Jurkat, Clone E6-1 (cell line): ENCODE data around the gene ACAP2.
"Not testable (repeated sequence)": the region's sequence is repeated elsewhere in the genome, so short reads cannot be mapped to it uniquely, and the experiment has no call there.

Experiments
- DNase-seq: peaks from one replicate; pipeline ENCODE4 v3.0.0-alpha.2; 2011; ENCODE audit warnings: low read depth, low spot score
- H3K4me3 ChIP-seq: 2 replicates; pipeline ENCODE4 v1.5.1; 2011; ENCODE audit warnings: mild to moderate bottlenecking, low read length, control low read depth, moderate library complexity

ACAP2 gene

DNA sequence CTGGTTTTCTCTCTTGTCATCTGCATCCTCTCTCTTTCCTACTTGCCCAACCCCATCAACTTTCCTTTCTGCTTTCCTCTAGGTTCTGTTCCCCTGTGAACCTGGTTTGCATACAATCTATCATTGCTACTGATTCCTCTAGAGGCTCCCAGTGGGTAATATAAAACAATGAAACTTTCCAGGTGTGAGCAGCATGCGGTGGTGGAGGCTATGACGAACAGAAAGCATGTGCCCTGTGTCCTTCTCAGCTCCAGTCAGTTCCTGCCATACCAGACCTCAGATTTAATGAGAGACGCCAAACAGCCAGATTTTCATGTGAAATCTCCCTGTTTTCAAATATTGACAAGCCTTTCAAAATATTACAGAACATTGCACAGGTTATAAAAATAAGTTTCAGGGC lies 3.5 kb upstream of the ACAP2 start:
- H3K4me3 ChIP-seq: no peak overlapping the region
- no peak for DNase-seq

DNA sequence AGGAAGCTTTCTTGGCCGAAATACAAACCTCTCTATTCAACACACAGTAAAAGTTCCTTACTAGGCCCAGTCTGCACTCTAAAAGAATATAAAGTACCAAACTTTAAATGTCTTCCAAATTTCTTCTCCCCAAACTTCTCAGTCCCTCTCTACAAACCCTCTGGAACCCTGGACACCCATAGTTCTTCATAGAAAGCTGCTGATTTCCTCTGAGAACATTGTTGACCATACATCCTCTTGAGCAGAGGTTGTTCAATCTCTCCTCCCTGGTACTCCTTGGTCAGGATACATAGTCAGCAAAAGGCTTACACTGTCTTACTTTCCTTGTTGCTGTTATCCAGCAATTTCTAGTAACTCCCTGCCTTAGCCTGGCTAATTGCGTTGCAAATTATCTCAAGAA lies 3.1 kb upstream of the ACAP2 start:
- no peak overlapping the region for H3K4me3 ChIP-seq
- DNase-seq: no peak

DNA sequence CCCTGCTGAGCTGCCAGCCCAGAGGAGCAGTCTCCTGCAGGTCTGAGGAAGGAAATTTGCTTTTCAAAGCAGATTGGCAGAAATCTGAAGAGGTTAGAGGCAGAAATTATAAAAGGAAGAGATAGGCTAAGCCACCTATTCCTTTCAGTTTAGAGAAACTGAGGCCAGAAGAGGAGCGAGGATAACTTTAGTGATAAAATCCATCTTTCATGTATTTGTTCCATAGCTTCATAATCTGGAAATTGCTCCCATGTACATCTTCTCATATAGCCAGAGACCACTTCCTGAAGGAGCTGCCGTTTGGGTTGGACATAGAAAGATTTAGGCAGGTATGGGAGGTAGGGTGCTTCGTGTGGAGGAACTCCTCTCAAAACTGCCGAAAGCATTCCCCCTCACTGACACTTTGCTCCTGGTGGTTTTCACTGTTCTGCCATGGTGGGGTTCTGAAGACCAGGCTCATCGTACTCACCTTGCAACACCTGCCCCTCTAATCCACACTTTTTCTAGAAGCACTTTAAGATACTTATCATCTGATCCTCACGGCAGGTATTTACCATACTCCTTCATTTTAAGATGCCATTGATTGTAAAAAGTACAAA lies 670 bp upstream of the ACAP2 start:
- H3K4me3 ChIP-seq: peak overlapping the region; percentile 43
- no peak for DNase-seq

DNA sequence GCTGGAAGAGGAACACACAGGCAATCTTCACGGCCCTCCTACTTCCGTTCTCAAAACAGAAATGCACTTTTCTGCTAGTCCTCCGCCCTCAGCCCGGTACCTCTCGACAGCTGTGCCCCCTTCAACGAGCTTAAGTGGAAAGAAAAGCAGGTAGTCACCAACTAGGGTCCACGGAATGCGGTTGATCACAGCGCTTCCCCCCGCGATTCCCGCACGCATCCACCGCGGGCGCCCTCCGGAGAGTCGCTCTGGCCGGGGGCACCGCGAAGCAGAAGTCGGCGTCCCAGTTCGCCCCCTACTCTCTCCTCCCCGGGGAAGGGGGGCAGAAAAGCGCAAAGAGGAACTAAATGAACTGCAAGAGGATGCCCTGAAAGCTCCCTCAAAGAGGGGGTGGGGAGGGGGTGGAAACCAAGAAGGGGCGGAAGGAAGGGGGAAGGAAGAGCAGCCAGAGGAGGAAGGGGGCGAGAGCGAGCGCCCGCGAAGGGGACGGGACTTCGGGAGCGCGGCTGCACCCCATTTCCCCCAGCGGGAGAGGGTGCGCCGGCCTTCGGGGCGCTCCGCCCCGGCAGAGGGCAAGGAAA lies 738 bp downstream of the ACAP2 start:
- peak overlapping the region; percentile 83 for H3K4me3 ChIP-seq
- DNase-seq: peak; percentile 55

DNA sequence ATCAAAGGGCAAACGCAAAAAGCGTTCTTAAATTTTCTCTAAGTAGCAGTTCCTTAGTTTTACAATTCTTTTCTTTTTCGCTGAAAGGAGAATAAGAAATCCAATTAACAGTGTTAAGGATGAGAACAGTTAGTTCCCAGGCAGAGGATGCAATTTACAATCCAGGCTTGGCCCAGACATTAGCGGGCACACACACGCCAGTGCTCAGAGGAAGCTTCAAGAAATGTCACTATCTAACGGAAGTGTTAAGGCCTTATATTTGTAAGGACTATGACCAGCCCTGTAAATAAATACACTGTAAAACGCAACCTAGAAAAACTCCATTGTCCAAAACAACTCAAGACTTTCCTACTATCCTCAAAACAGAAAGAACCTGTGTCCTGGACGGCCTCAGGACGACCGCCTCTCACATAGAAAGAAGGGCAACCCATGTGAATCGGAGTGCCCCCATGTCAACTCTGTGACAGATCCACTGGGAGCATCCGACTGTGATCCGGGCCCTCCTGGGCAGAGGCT lies 1.3 kb downstream of the ACAP2 start:
- peak overlapping the region; percentile 83 for H3K4me3 ChIP-seq
- DNase-seq: no peak

DNA sequence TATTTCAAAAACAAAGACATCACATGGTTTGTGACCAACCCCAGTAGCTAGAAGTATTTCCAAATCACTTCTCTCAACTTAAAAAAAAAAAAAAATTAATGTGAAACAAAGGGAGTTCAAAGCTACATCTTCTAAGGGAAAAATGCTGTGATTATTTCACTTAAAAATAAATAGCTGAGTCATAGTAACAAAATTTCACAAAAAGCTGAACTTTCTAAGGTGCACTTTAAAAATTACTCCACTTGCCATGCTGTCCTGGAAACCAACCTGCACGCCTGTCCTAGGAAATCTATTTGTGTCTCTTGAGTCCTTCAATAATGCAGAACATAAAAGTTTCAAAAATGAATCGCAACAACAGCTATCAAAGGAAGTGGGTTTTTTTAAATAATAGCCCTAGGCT lies 1.8 kb downstream of the ACAP2 start:
- no peak for DNase-seq

DNA sequence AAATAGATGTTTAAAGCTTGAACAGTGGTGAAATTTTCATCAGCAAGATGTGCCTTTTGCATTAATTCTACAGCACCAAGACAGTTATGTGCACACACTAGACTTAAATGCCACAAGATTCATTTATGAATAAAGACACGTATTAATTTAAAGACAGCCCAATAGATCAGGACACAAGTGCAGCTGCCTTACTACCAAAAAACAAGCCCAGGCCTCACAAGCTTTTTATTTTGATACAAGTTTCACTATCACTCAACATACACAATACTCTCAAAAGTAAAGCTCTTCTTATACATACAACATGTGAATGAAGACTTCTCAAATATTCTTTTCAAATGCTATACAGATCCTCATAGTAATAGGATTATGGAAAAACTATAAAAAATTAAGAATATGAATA lies 2.4 kb downstream of the ACAP2 start:
- no peak overlapping the region for H3K4me3 ChIP-seq
- DNase-seq: no peak

More for the DNA sequence above, 1.8 kb downstream of the ACAP2 start:
- peak overlapping the region; percentile 83 for H3K4me3 ChIP-seq

DNA sequence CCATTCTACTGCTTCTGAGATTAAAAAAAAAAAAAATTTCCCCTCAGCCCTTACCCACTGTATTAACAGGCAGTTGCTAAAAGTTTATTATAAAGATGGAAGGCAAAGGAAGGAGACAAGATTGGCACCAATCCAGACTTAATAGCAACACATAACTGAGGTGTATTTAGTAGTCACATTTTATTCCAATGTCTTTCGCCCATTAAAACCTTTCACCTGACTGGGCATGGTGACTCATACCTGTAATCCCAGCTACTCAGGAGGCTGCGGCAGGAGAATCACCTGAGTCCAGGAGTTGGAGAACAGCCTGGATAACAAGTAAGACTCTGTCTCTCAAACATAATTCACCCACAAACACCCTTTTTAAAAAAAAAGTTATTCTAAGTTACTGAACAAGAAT lies 4.4 kb downstream of the ACAP2 start:
- no peak for DNase-seq
- no peak overlapping the region for H3K4me3 ChIP-seq

DNA sequence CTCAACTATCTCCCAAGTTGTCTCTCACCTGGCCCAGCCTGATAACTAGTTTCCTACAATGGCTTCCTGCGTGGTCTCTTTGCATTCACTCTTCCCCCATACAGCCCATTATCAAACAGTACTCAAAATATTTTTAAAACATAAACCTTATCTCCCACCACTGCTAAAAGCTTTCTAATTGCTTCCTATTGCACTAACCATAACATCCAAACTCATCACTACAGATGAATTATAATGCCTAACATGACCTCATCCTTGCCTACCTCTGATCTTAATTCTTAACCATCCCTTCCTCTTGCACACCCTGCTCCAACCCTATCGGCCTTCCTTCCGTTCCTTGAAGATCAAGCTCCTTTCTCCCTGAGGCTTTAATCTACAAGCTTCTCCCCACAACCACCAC lies 17.0 kb downstream of the ACAP2 start:
- DNase-seq: peak; percentile 51
- H3K4me3 ChIP-seq: no peak overlapping the region

DNA sequence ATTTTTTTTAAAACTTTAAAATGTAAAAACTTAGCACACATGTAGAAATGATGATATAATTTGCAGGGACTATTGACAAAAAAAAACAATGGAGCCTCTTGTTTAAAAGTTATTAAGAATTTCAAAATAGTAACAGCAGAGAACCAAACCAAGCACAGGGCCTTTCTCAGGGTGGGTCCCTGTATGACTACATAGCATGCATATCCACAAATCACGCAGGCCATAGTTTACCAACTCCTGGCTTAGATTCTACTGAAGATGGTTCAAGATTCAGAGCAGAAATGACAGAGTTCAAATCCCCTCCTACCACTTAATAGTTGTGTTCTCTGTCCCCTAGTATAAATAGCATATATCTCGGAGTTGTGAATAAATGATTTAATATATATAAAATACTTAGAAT lies 19.0 kb downstream of the ACAP2 start:
- no peak for DNase-seq
- H3K4me3 ChIP-seq: no peak overlapping the region

DNA sequence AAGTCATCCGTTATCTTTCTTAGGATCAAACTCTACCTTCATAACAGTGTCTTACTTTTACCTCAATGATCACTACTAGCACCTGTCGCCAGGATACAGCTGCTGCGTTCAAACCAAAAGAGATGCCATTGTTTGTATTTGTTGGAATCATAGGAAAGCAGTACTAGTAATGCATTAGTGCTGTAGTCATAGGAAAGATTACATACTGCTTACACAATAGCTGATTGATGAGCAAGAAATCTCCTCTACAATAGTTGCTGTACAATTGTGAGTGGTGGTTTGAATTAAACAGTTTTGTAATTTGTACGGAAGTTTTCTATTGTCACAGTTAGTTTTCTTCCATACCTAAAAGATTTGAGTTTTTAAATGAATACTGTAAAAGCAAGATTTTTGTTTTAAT lies 21.4 kb downstream of the ACAP2 start:
- no peak for DNase-seq
- no peak overlapping the region for H3K4me3 ChIP-seq

DNA sequence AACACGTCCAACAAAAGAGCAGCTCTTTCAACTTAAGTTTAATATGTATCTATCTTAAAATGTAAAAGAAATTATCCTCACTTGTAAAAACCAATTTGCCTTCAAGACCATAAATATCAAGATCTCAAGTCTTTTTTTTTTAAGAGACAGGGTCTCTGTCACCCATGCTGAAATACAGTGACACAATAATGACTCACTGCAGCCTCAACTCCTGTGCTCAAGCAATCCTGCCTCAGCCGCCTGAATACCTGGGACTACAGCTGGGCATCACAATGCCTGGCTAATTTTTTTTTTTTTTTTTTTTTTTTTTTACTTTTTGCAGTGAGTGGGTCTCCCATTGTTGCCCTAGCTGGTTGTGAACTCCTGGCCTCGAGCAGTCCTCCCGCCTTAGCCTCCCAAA lies 26.0 kb downstream of the ACAP2 start:
- no peak for DNase-seq
- H3K4me3 ChIP-seq: no peak overlapping the region

DNA sequence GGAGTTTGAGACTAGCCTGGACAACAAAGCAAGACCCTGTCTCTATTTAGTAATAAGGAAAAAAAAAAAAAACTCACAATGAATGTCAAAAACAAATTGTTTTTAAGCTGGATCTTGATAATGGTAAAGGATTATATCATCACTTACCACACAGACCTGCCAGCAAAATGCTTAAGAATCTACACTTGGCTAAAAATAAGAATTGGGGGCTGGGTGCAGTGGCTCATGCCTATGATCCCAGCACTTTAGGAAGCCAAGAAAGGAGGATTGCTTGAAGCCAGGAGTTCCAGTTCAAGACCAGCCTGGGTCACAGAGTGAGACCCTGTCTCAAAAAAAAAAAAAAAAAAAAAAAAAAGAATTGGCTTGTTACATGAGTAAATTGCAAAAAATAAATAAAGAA lies 31.0 kb downstream of the ACAP2 start:
- H3K4me3 ChIP-seq: no peak overlapping the region
- no peak for DNase-seq

DNA sequence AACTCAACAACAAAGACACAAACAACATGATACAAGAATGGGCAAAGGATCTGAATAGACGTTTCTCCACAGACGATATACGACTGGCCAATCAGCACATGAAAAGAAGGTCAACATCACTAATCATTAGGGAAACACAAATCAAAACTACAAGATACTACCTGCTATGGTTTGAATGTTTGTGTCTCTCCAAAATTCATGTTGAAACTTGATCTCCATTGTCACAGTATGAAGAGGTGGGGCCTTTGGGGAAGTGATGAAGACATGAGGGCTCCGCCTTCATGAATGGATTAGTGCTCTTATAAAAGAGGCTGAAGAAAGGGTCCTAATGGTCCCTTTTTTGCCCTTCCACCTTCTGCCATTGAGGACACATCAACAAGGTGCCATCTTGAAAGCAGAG lies 32.3 kb downstream of the ACAP2 start:
- DNase-seq: no peak
- H3K4me3 ChIP-seq: no peak overlapping the region

DNA sequence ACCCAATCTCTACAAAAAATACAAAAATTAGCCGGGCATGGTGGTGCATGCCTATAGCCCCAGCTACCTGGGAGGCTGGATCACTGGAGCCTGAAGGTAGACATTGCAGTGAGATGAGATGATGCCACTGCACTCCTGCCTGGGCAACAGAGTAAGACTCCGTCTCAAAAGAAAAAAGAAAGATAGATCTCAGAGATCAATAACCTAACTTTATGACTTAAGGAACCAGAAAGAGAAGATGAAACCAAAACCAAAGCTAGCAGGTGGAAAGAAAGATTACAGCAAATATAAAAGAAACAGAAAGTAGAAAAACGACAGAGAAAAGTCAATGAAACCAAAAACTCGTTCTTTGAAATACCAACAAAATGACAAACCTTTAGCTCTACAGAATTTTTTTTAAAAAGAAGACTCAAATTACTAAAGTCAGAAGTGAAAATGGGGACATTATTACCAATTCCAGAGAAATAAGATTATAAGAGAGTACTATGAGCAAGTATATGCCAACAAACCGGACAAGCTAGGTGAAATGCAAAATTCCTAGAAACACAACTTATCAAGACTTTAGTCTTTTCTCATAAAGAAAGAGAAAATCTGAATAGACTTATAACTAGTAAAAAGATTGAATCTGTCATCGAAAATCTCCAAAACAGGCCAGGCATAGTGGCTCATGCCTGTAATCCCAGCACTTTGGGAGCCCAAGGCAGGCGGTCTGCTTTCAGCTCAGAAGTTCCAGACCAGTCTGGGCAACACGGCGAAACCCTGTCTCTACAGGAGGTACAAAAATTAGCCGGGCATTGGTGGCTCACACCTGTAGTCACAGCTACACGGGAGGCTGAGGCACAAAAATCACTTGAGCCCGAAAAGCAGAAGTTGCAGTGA lies 35.0 kb downstream of the ACAP2 start:
- DNase-seq: no peak
- H3K4me3 ChIP-seq: no peak overlapping the region

DNA sequence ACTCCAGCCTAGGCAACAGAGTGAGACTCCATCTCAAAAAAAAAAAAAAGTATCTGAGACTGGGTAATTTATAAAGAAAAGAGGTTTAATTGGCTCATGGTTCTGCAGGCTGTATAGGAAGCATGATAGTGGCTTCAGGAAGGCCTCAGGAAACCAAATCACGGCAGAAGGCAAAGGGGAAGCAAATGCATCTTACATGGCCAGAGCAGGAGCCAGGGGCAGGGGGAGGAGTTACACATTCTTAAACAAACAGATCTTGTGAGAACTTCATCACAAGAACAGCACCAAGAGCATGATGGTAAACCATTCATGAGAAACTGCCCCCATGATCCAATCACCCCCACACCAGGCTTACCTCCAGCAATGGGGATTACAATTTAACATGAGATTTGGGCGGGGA lies 37.2 kb downstream of the ACAP2 start:
- no peak for DNase-seq
- no peak overlapping the region for H3K4me3 ChIP-seq

DNA sequence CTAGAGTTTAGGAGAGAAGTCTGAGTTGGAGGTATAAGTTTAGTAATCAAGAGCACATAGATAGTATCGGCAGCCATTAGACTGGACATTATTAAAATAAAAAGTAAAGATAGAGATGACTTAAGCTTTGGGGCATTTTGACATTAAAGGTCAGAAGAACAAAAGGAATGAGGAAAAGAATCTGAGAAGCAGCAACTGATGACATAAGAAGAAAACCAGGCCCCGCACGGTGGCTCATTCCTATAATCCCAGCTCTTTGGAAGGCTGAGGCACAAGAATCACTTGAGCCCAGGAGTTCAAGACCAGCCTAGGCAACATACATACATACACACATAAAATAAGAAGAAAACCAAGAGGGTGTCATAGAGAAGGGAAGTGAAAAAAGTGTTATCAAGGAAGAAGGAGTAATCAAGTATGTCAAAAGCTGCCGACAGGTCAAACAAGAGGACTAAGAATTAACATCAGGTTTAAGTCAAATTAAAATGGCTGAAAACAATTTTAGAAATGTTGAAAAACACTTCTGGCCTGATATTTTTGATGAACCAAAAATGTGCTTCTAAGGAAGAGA lies 38.9 kb downstream of the ACAP2 start:
- no peak for DNase-seq
- H3K4me3 ChIP-seq: no peak overlapping the region

DNA sequence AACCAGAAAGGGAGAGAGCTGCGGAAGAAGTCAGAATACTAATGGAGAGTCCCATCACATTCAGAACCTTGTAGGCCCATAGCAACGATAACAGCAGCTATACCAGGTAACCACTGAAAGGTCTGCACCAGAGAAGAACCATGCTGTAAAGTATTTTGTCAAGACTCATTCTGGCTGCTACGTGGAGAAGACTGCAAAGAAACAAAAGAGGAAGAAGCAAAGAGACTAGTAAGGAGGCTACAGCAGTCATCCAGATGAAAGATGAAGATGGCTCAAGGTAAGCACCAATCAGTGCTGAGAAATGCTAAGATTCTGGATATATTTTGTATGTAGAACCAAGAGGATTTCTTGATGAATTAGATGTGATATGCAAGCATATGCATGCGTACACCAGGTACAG lies 39.6 kb downstream of the ACAP2 start:
- H3K4me3 ChIP-seq: no peak overlapping the region
- no peak for DNase-seq

DNA sequence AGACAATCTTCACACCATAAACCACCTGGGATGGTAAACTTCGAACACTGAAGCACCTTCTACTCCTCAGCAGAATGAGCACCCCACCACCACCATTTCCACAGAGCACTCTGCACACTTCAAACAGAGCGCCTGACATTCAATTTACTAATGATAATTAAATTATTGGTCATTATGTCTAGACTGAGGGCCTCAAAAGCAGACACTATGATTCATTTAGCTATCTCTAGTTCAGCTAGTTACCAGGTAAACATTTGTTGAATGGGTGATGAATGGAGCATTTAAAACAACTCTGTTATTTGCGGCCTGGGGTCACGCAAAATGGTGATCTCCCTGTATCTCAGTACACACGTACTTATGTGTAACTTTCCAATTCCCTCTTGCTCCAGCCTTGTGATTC lies 40.9 kb downstream of the ACAP2 start:
- DNase-seq: no peak
- no peak overlapping the region for H3K4me3 ChIP-seq

DNA sequence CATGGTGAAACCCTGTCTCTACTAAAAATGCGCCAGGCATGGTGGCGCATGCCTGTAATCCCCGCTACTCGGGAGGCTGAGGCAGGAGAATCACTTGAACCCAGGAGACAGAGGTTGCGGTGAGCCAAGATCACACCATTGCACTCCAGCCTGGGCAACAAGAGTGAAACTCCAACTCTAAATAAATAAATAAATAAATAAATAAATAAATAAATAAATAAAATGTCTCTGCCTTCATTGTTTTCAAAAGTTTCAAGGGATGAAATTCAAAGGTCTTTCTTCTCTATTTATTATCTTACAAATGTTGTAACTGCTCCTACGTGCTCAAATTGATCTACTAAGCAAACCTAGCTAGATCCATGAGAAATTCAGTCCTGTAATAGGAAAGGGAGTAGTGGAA lies 44.4 kb downstream of the ACAP2 start:
- H3K4me3 ChIP-seq, DNase-seq: not testable (repeated sequence)
